OCI-LY7 (cell line): ENCODE measurements around the gene KDM1B. TPM values are rescaled to one million over a fixed set of nuclear protein-coding genes. Genes with fewer than 3 reads are reported as not detected.

Source experiments
- BruUV-seq: library from RNA; stranded (reverse); fragments of 400-500 nt; replicated peaks from 2 replicates; lab custom pipeline; 2021; lab: Mats Ljungman, UMichigan
- CTCF ChIA-PET: fragments of 300-600 bp; sonication (Branson Sonifier 250); formaldehyde crosslinking; loops from one replicate; lab custom pipeline; 2022; ENCODE audit warnings: antibody characterized with exemption; ENCODE audit not compliant: unreplicated experiment; lab: Charles Lee
- POLR2A ChIA-PET: fragments of 300-600 bp; sonication (Branson Sonifier 250); formaldehyde crosslinking; loops from one replicate; lab custom pipeline; 2022; ENCODE audit warnings: antibody characterized with exemption; lab: Charles Lee
- DNase-seq: peaks from one replicate; pipeline ENCODE4 v3.0.0-alpha.2; 2015; ENCODE audit warnings: low spot score
- H2AFZ ChIP-seq: fragments of 200-600 bp; sonication (generic), shearing (Covaris generic); 2 replicates; pipeline ENCODE4 v1.6.1; 2014; ENCODE audit warnings: mild to moderate bottlenecking, antibody characterized with exemption, low read length, moderate library complexity
- H3K27ac ChIP-seq: fragments of 200-600 bp; sonication (generic); 2 replicates; pipeline ENCODE4 v1.5.1; 2014; ENCODE audit warnings: mixed run types, low read depth, mild to moderate bottlenecking, moderate library complexity, low read length, inconsistent platforms; ENCODE audit not compliant: poor library complexity, severe bottlenecking
- H3K36me3 ChIP-seq: fragments of 200-600 bp; sonication (generic); 2 replicates; pipeline ENCODE4 v1.6.1; 2014; ENCODE audit warnings: mild to moderate bottlenecking, antibody characterized with exemption, low read length, moderate library complexity, mixed read lengths; ENCODE audit not compliant: insufficient read depth
- H3K4me1 ChIP-seq: fragments of 200-600 bp; sonication (generic); 2 replicates; pipeline ENCODE4 v1.5.1; 2014; ENCODE audit warnings: mild to moderate bottlenecking, low read length; ENCODE audit not compliant: insufficient read depth, poor library complexity, severe bottlenecking
- H3K4me2 ChIP-seq: fragments of 200-600 bp; sonication (generic); 2 replicates; pipeline ENCODE4 v1.6.1; 2014; ENCODE audit warnings: mild to moderate bottlenecking, low read length
- H3K4me3 ChIP-seq: fragments of 200-600 bp; sonication (generic); 2 replicates; pipeline ENCODE4 v1.5.1; 2014; ENCODE audit warnings: mild to moderate bottlenecking, low read depth, low read length; ENCODE audit not compliant: poor library complexity, severe bottlenecking
- H3K79me2 ChIP-seq: fragments of 200-600 bp; sonication (generic); 2 replicates; pipeline ENCODE4 v1.6.1; 2016; ENCODE audit warnings: low read depth, mild to moderate bottlenecking, low read length, moderate library complexity, mixed read lengths; ENCODE audit not compliant: insufficient read depth
- H3K9me2 ChIP-seq: fragments of 200-600 bp; sonication (generic); 2 replicates; pipeline ENCODE4 v1.6.1; 2016; ENCODE audit warnings: mild to moderate bottlenecking, low read length, mixed read lengths; ENCODE audit not compliant: insufficient read depth
- H3K9me3 ChIP-seq: fragments of 200-600 bp; sonication (generic); 2 replicates; pipeline ENCODE4 v1.6.1; 2014; ENCODE audit warnings: mild to moderate bottlenecking, mixed run types, low read length, mixed read lengths
- H4K20me1 ChIP-seq: fragments of 200-600 bp; sonication (generic); 2 replicates; pipeline ENCODE4 v1.6.1; 2014; ENCODE audit warnings: mild to moderate bottlenecking, antibody characterized with exemption, low read length, moderate library complexity, mixed read lengths; ENCODE audit not compliant: insufficient read depth
- EZH2phosphoT487 ChIP-seq: fragments of 200-600 bp; sonication (generic); IDR thresholded peaks from 2 replicates; pipeline ENCODE4 v1.6.1; 2018; ENCODE audit warnings: low read depth, borderline replicate concordance, mild to moderate bottlenecking, mixed run types, antibody characterized with exemption, low read length, moderate library complexity, mixed read lengths
- intact Hi-C: fragments of 100-400 bp; cut with micrococcal nuclease; formaldehyde crosslinking; loops from one replicate; pipeline ENCODE4 v1.10.0; 2022; ENCODE audit not compliant: unreplicated experiment
- total RNA-seq, 2 experiments: library from RNA; depleted of rRNA in 1 of 2; stranded (reverse); fragments of >200 nt in 1 of 2; shearing (Covaris generic) in 1 of 2; gene quantifications; 2 replicates each; pipeline ENCODE4 v1.2.3, GENCODE V29; 2014 to 2022
- TF ChIP-seq, protein P1 (sequence below): fragments of 200-600 bp; sonication (generic); conservative IDR thresholded peaks from 2 replicates; pipeline ENCODE4 v1.5.1; 2014; ENCODE audit warnings: mild to moderate bottlenecking, antibody characterized with exemption, low read length, moderate library complexity, mixed read lengths

The KDM1B gene
- total RNA-seq, 2 experiments from 2014 or later = 37.6 to 56.4 TPM

DNA sequence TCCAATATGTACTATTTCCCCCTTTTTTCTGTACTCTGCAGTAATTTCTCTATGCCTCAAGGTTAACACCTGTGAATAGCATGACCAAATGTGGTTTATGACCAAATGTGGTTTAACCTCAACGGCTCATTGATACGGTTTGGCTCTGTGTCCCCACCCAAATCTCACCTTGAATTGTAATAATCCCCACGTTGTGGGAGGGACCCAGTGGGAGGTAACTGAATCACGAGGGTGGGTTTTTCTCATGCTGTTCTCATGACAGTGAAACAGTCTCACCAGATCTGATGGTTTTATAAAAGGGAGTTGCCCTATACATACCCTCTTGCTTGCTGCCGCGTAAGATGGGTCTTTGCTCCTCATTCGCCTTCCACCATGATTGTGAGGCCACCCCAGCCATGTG is 90.4 kb downstream of the KDM1B start:
- Histone ChIP-seq H4K20me1 (0 out of 2 replicates have a peak, but pooled peaks cover 3% of the 10 kb centered on the region), H3K4me2 (no peak overlapping the region), H3K9me2 (no peaks in the 10 kb centered on the region), H3K4me3 (no peak overlapping the region), H3K79me2 (peaks cover 87% of the 10 kb centered on the region; the same call in 1 of the 2 replicates), H3K27ac (no peak overlapping the region), H2AFZ (no peak overlapping the region), H3K4me1 (no peaks in the 10 kb centered on the region), H3K36me3 (peaks cover 100% of the 10 kb centered on the region), H3K9me3 (no peaks in the 10 kb centered on the region)
- POLR2A ChIA-PET = interaction anchor here (1.0 kb wide), 1 partner anchor 9 kb away, joined by 3 read pairs; no protein-coding TSS in a partner anchor
- CTCF ChIA-PET = no interaction called here
- intact Hi-C loops = no loop called here
- BruUV-seq = no TSS peak
- TF ChIP-seq, protein P1, sequence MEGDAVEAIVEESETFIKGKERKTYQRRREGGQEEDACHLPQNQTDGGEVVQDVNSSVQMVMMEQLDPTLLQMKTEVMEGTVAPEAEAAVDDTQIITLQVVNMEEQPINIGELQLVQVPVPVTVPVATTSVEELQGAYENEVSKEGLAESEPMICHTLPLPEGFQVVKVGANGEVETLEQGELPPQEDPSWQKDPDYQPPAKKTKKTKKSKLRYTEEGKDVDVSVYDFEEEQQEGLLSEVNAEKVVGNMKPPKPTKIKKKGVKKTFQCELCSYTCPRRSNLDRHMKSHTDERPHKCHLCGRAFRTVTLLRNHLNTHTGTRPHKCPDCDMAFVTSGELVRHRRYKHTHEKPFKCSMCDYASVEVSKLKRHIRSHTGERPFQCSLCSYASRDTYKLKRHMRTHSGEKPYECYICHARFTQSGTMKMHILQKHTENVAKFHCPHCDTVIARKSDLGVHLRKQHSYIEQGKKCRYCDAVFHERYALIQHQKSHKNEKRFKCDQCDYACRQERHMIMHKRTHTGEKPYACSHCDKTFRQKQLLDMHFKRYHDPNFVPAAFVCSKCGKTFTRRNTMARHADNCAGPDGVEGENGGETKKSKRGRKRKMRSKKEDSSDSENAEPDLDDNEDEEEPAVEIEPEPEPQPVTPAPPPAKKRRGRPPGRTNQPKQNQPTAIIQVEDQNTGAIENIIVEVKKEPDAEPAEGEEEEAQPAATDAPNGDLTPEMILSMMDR = no peak
- TF ChIP-seq EZH2phosphoT487 = no peak
- DNase-seq = no peak

GRCh38 chr6:18246205-18246604 is 91.0 kb downstream of the KDM1B start:
- no peak overlapping the region for H3K4me2 ChIP-seq
- DNase-seq = no peak
- intact Hi-C loops = no loop called here
- H3K9me2 ChIP-seq = no peaks in the 10 kb centered on the region
- no peak overlapping the region for H3K4me3 ChIP-seq
- no peak overlapping the region for H3K27ac ChIP-seq
- H3K4me1 ChIP-seq = no peaks in the 10 kb centered on the region
- peaks cover 100% of the 10 kb centered on the region for H3K36me3 ChIP-seq
- BruUV-seq = no TSS peak
- H4K20me1 ChIP-seq = 0 out of 2 replicates have a peak, but pooled peaks cover 3% of the 10 kb centered on the region
- CTCF ChIA-PET = no interaction called here
- H3K9me3 ChIP-seq = no peaks in the 10 kb centered on the region
- no peak overlapping the region for H2AFZ ChIP-seq
- H3K79me2 ChIP-seq = peaks cover 87% of the 10 kb centered on the region; the same call in 1 of the 2 replicates
- POLR2A ChIA-PET = interaction anchor here (0.6 to 1.2 kb wide), 6 partner anchors 9 to 295 kb away, joined by 3 to 6 read pairs (median 4); no protein-coding TSS in a partner anchor
- no peak for TF ChIP-seq EZH2phosphoT487
- TF ChIP-seq, protein P1 = no peak

DNA sequence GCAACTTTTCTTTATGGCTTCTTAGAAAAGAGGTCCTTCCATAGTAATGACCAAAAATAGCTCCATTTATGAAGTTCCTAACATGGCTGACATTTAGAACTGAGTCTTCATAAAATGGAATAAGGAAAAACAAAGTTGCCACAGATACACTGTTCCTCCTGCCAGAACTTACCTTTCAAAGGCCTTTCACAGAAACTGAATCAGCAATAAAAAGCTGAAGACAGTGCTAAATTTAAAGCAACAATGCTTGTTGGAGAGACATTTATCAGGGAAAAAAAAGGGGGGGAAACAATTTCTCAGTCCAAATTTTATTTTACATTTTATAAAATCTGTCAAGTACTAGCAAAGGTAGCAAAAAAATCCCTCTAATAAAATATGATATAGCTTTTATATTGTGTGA is 91.8 kb downstream of the KDM1B start:
- peaks cover 100% of the 10 kb centered on the region for H3K36me3 ChIP-seq
- no peak for DNase-seq
- no peak overlapping the region for H3K4me2 ChIP-seq
- H3K79me2 ChIP-seq = peaks cover 90% of the 10 kb centered on the region; the same call in 1 of the 2 replicates
- intact Hi-C loops = no loop called here
- 0 out of 2 replicates have a peak, but pooled peaks cover 10% of the 10 kb centered on the region for H4K20me1 ChIP-seq
- no peak overlapping the region for H2AFZ ChIP-seq
- no peak overlapping the region for H3K27ac ChIP-seq
- H3K4me1 ChIP-seq = no peaks in the 10 kb centered on the region
- no peaks in the 10 kb centered on the region for H3K9me3 ChIP-seq
- BruUV-seq = no TSS peak
- H3K4me3 ChIP-seq = no peak overlapping the region
- TF ChIP-seq EZH2phosphoT487 = no peak
- TF ChIP-seq, protein P1 = no peak
- POLR2A ChIA-PET = interaction anchor here (0.6 to 1.2 kb wide), 6 partner anchors 11 to 295 kb away, joined by 3 to 6 read pairs (median 4); no protein-coding TSS in a partner anchor
- H3K9me2 ChIP-seq = no peaks in the 10 kb centered on the region
- CTCF ChIA-PET = no interaction called here
